PFSK-1 (cell line): ENCODE data around the gene ACY1.

Source experiments
- FOXP2 ChIP-seq: optimal IDR thresholded peaks from 2 replicates; pipeline ENCODE3; 2011; ENCODE audit warnings: borderline replicate concordance, control low read depth, inconsistent platforms; ENCODE audit not compliant: insufficient read depth; ENCODE audit errors: extremely low read length, extremely low read depth
- POLR2AphosphoS5 ChIP-seq: IDR thresholded peaks from 2 replicates; pipeline ENCODE4 v1.6.1; 2012; ENCODE audit warnings: low read depth, mild to moderate bottlenecking, control low read depth, low read length, moderate library complexity
- SIN3A ChIP-seq: IDR thresholded peaks from 2 replicates; pipeline ENCODE4 v1.6.1; 2012; ENCODE audit warnings: mild to moderate bottlenecking, low read length, moderate library complexity, borderline replicate concordance; ENCODE audit not compliant: insufficient read depth
- TAF1 ChIP-seq: IDR thresholded peaks from 2 replicates; pipeline ENCODE4 v1.6.1; 2012; ENCODE audit warnings: low read length, control low read depth, borderline replicate concordance; ENCODE audit not compliant: insufficient read depth
- TF ChIP-seq, protein P1 (sequence below), 2 experiments: IDR thresholded peaks; 2 replicates each; pipeline versions ENCODE4 v1.6.1 to v1.8.0; 2011 to 2012; ENCODE audit warnings: low read depth in 2 of 2, low read length in 2 of 2, control low read depth in 1 of 2, inconsistent platforms in 1 of 2, mild to moderate bottlenecking in 1 of 2, moderate library complexity in 1 of 2; ENCODE audit not compliant: insufficient read depth in 1 of 2

GRCh38 chr3:51994530-51994929 lies 11.2 kb downstream of the ACY1 start:
- TF ChIP-seq SIN3A (no peak), POLR2AphosphoS5 (0 out of 2 replicates have a peak, but pooled peaks have one; percentile 4), FOXP2 (no peak), TAF1 (no peak)
- TF ChIP-seq, protein P1, sequence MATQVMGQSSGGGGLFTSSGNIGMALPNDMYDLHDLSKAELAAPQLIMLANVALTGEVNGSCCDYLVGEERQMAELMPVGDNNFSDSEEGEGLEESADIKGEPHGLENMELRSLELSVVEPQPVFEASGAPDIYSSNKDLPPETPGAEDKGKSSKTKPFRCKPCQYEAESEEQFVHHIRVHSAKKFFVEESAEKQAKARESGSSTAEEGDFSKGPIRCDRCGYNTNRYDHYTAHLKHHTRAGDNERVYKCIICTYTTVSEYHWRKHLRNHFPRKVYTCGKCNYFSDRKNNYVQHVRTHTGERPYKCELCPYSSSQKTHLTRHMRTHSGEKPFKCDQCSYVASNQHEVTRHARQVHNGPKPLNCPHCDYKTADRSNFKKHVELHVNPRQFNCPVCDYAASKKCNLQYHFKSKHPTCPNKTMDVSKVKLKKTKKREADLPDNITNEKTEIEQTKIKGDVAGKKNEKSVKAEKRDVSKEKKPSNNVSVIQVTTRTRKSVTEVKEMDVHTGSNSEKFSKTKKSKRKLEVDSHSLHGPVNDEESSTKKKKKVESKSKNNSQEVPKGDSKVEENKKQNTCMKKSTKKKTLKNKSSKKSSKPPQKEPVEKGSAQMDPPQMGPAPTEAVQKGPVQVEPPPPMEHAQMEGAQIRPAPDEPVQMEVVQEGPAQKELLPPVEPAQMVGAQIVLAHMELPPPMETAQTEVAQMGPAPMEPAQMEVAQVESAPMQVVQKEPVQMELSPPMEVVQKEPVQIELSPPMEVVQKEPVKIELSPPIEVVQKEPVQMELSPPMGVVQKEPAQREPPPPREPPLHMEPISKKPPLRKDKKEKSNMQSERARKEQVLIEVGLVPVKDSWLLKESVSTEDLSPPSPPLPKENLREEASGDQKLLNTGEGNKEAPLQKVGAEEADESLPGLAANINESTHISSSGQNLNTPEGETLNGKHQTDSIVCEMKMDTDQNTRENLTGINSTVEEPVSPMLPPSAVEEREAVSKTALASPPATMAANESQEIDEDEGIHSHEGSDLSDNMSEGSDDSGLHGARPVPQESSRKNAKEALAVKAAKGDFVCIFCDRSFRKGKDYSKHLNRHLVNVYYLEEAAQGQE (IDR thresholded peaks at IDR 0.05; ENCODE audit: insufficient read depth in 1 of 2, low read depth in 2 of 2, low read length in 2 of 2): no peak
